ENCODE results near the gene PRAMEF14.
A peak's percentile ranks its signal among the peaks of the same experiment; 100 is the strongest.
"Not testable (repeated sequence)": the region's sequence is repeated elsewhere in the genome, so short reads cannot be mapped to it uniquely, and the experiment has no call there.

The PRAMEF14 gene, protein sequence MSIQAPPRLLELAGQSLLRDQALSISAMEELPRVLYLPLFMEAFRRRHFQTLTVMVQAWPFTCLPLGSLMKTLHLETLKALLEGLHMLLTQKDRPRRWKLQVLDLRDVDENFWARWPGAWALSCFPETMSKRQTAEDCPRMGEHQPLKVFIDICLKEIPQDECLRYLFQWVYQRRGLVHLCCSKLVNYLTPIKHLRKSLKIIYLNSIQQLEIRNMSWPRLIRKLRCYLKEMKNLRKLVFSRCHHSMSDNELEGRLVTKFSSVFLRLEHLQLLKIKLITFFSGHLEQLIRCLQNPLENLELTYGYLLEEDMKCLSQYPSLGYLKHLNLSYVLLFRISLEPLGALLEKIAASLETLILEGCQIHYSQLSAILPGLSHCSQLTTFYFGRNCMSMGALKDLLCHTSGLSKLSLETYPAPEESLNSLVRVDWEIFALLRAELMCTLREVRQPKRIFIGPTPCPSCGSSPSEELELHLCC

DNA sequence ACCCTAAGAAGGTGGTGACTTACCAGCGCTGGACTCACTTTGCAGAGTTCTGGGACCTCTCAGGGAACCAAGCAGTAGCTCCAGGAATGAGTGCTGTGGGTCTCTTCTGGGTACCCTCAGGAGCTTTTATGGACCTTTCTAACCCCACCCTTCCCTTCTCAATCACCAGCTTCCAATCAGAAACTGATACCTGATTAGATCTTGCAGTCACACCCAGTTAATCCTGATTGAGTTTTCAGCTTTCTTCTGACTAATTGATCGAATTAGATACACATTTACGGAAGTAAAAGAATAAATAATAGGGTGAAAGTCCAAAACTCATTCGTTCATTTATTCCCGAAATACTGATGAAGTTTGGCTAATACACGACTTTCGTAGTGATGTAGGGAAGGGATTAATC lies at the start of gene PRAMEF14:
TSS of gene PRAMEF14 (minus strand) at position 101 of the 400 bp plus-strand sequence. CDS start 1,820 bp downstream, outside the sequence.
- not testable (repeated sequence) for DNase-seq (ENCODE audit: low read depth)

DNA sequence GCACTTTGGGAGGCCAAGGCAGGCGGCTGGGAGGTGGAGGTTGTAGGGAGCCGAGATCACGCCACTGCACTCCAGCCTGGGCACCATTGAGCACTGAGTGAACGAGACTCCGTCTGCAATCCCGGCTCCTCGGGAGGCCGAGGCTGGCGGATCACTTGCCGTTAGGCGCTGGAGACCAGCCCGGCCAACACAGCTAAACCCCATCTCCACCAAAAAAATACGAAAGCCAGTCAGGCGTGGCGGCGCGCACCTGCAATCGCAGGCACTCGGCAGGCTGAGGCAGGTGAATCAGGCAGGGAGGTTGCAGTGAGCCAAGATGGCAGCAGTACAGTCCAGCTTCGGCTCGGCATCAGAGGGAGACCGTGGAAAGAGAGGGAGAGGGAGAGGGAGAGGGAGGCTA lies 48.4 kb upstream of the PRAMEF14 start:
- DNase-seq (ENCODE audit: low read depth), result not testable (repeated sequence)

DNA sequence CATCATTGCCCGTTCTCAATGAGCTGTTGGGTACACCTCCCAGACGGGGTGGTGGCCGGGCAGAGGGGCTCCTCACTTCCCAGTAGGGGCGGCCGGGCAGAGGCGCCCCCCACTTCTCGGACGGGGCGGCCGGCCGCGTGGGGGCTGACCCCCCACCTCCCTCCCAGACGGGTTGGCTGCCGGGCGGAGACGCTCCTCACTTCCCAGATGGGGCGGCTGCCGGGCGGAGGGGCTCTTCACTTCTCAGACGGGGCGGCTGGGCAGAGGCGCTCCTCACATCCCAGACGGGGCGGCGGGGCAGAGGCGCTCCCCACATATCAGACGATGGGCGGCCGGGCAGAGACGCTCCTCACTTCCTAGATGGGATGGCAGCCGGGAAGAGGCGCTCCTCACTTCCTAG lies 47.8 kb upstream of the PRAMEF14 start:
- DNase-seq (ENCODE audit: low read depth), result not testable (repeated sequence)

DNA sequence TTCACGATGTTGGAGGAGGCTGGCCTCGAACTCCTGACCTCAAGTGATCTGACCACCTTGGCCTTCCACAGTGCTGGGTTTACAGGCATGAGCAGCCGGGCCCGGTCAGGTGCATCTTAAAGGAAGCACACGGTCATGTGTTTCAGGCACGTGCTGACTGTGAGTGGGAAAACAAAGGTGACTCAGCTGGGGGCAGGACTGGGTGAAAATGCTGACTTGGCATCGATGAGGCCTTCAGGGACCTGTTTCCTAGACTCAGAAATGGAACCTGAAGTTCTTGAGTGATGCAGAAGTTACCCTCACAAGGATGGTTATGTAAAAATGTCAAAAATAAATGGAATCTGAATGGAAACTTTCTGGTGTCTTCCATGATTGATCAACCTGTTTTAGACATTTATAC lies 46.1 kb upstream of the PRAMEF14 start:
- DNase-seq (ENCODE audit: low read depth), result not testable (repeated sequence)

DNA sequence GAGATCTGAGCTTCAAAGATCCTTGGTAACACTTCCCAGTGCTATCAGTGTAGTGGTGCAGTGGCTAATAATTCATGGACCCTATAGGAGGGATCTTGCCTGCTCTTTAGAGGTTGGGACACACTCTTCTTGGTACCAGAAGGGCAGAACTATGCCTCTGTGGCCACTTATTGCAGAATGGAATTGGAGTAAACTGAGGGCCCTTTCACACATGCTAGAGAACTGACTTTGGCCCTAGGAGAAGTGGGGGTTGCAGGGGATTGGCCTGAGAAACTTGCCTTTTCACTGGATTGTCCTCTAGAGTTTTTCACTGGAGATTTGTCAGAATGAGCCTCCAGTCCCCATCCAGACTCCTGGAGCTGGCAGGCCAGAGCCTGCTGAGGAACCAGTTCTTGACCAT lies 42.4 kb upstream of the PRAMEF14 start, which contains the start of gene PRAMEF17:
TSS of gene PRAMEF17 (plus strand) at position 301 of the 400 bp plus-strand sequence. CDS start at position 327, 26 bp downstream.
- not testable (repeated sequence) for DNase-seq (ENCODE audit: low read depth)

DNA sequence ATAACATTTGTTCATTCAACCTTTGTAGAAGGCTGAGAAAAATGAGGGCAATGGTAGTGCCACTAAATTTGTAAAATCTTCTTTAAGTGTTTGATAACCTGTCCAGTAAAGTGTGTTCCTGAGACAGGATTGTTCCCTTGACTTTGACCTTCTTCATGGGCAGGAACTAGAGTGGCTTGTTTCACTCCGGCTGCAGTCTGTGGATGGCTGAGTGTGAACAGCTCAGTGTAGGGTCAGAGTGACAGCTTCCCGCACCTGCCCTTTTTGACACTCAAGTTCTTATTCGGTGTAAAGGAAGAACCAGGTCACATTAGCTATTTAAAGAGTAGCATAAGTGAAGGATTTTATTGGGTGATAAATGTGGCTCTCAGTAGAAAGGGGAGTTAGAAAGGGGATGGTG lies 33.4 kb upstream of the PRAMEF14 start:
- DNase-seq (ENCODE audit: low read depth), result not testable (repeated sequence)

DNA sequence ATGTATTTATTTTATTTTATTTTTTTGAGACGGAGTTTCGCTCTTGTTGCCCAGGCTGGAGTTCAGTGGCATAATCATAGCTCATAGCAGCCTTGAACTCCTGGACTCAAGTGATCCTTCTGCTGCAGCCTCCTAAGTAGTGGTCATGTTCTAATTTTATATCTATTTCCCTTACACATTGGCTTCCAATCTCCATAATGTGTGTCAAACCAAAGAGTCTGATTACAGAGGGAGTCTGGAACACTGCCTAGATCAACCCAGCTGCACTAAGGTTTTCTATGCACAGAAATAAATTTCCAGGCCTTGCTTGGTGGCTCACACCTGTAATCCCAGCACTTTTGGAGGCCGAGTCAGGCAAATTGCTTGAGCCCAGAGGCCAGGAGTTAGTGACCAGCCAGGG lies 32.0 kb upstream of the PRAMEF14 start:
- not testable (repeated sequence) for DNase-seq (ENCODE audit: low read depth)

DNA sequence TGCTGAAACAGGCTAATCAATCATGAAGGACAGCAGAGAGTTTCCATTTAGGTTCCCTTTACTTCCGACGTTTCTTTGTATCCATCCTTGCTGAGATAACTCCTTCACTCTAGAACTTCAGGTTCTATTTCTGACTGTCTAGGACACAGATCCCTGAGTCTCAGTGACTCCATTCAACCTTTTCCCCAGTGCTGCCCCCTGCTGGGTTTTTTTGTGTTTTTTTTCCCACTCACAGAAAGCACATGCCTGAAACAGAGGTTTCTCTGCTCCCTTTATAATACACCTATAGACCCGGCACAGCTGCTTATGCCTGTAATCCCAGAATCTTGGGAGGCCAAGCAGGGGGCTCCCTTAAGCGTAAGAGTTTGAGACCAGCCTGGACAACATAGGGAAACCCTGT lies 21.6 kb upstream of the PRAMEF14 start:
- peak; percentile 6 for DNase-seq (ENCODE audit: low read depth)

DNA sequence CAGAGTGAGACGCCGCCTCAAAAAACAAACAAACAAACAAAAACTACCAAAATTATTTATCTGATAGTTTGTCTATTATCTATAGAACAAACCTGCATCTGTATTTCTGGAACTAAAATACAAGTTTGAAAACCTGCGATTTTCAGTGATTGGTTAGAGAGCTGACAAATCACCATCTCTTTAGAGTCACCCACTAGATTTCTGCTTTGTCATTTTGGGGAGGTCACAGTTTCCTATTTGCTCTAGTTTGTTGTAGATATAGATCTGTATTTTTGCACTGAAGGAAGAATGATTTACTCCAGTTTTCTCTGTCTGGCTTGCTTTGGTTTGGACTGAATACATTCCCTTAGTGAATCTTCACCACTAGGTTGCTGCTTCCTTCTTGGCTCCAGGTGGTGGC lies 19.6 kb upstream of the PRAMEF14 start:
- DNase-seq (ENCODE audit: low read depth), result not testable (repeated sequence)

DNA sequence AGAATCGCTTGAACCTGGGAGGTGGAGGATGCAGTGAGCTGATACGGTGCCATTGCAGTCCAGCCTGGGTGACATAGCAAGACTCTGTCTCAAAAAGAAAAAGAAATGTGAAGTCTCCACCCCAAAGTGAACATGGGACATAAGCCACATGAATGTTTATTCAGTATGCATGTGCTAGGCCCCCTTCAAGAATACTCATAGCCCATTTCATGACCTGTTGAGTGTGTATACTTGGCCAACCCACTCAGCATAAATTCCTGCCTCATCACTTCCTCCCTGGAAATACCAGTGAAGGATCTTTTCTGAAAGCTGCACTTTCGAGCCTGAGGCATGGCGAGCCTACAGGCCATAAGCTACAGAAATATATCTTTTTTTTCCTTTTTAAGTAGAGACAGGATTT lies 18.0 kb upstream of the PRAMEF14 start:
- DNase-seq (ENCODE audit: low read depth), result not testable (repeated sequence)

DNA sequence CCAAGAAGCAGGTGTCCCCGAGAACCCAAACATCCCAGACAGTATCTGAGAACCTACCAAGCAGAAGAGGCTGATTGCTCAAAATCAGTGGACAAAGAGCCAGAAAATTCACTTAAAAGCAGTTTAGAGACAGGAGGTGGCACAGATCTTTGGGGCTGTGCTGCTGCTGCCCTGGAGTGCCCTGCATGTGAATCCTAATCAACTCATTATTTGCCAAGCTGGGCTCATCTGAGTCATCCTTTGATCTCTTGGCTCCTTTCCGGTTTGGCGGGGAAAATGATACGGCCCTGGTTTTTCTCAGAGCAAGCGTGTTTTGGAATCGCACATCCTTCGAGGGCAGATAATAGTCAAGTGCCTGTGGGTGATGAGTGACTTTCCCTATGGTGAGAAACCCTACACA lies 15.4 kb upstream of the PRAMEF14 start:
- DNase-seq (ENCODE audit: low read depth), result not testable (repeated sequence)

DNA sequence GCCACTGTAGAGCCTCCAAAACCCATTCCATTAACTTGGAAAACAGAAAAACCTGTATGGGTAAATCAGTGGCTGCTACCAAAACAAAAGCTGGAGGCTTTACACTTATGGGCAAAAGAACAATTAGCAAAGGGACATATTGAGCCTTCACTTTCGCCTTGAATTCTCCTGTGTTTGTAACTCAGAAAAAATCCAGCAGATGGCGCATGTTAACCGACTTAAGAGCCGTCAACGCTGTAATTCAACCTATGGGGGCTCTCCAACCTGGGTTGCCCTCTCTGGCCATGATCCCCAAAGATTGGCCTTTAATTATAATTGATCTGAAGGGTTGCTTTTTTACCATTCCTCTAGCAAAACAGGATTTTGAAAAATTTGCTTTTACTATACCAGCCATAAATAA lies 9.8 kb upstream of the PRAMEF14 start:
- not testable (repeated sequence) for DNase-seq (ENCODE audit: low read depth)

DNA sequence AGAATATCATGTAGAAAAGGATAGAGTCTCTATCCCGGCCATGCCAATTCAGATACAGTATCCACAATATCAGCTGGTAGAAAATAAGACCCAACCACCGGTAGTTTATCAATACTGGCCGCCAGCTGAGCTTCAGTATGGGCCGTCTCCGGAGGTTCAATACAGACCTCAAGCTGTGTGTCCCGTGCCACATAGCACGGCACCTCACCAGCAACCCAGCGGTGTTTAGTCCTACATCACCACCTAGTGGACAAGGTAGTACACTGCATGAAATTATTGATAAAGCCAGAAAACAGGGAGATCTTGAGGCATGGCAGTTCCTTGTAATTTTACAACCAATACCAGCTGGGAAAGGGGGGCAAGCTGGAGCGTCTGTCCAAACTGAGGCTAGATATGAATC lies 7.5 kb upstream of the PRAMEF14 start:
- not testable (repeated sequence) for DNase-seq (ENCODE audit: low read depth)

DNA sequence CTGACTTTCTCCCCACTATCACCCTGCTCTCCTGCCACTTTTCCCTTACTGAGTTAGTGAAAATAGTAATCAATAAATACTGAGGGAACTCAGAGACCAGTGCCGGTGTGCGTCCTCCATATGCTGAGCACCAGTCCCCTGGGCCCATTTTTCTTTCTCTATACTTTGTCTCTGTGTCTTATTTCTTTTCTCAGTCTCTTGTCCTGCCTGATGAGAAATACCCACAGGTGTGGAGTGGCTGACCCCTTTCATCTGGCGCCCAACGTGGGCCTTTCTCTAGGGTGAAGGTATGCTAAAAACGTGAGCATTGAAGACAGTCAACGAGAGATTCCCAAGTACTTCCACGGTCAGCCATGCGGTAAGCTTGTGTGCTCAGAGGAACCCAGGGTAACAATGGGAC lies 6.5 kb upstream of the PRAMEF14 start:
- DNase-seq (ENCODE audit: low read depth), result not testable (repeated sequence)

DNA sequence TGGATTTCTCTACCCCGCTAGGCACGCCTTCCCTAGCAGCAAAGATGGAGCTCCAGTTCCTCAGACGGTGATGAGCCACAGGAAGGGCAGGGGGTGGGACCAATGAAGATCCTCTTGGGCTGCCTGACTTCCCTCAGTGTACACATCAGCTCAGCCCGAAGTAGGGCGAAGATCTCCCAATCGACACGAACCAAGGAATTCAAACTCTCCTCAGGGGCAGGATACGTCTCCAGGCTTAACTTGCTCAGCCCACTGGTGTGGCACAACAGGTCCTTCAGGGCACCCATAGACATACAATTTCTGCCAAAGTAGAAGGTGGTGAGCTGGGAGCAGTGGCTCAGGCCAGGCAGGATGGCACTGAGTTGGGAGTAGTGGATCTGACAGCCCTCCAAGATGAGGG lies 4.4 kb downstream of the PRAMEF14 start:
- not testable (repeated sequence) for DNase-seq (ENCODE audit: low read depth)

DNA sequence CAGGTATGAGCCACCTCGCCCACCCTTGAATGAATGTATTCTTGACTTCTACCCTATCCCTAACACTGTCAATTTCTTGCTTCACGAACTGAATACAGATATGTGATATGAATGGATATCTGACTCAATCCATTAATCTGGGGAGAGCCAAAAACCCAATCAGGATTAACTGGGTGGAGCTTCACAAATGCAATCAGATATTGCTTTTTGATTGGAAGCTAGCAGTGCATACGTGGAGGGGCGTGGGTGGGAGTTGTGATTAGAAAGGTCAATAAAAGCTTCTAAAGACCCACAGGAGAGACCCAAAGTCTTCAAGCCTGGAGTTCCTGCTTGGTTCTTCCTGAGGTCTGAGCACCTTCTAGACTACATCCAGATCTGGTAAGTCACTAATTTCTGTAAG lies 31.7 kb downstream of the PRAMEF14 start, which contains the start of gene PRAMEF15:
TSS of gene PRAMEF15 (plus strand) at position 301 of the 400 bp plus-strand sequence. CDS start 2,827 bp downstream, outside the sequence.
- DNase-seq (ENCODE audit: low read depth), result not testable (repeated sequence)

DNA sequence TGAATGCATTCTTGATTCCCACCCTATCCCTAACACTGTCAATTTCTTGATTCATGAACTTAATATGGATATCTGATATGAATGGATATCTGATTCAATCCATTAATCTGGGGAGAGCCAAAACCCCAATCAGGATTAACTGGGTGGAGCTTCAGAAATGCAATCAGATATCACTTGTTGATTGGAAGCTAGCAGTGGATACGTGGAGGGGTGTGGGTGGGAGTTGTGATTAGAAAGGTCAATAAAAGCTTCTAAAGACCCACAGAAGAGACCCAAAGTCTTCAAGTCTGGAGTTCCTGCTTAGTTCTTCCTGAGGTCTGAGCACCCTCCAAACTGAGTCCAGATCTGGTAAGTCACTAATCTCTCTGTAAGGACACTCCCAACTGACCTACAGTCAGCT lies 43.7 kb downstream of the PRAMEF14 start, which contains the start of gene PRAMEF33:
TSS of gene PRAMEF33 (plus strand) at position 301 of the 400 bp plus-strand sequence. CDS start 2,416 bp downstream, outside the sequence.
- not testable (repeated sequence) for DNase-seq (ENCODE audit: low read depth)

DNA sequence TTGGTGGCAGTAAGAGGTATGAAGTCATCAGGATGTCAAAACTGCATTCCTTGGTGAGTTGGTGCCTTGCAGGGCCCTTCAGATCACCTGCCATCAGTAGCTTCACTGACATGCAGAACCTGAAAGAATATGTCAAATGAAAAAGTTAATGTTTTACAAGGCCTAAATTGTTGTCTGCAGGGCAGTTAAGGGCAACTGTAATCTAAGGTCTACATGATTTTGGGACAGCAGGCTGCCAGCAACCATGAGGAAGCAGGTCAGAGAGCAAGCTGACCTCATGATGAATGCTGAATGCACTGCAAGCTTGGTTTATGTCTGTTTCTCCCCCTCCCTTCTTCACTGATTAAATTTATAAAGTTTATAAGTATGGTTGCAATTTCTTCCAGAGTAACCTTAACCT lies 44.7 kb downstream of the PRAMEF14 start:
- DNase-seq (ENCODE audit: low read depth), result not testable (repeated sequence)

DNA sequence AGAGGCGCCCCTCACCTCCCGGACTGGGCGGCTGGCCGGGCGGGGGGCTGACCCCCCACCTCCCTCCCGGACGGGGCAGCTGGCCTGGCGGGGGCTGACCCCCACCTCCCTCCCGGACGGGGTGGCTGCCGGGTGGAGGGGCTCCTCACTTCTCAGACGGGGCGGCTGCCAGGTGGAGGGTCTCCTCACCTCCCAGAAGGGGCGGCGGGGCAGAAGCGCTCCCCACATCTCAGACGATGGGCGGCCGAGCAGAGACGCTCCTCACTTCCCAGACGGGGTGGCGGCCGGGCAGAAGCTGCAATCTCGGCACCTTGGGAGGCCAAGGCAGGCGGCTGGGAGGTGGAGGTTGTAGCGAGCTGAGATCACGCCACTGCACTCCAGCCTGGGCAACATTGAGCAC lies 48.2 kb downstream of the PRAMEF14 start:
- not testable (repeated sequence) for DNase-seq (ENCODE audit: low read depth)

DNA sequence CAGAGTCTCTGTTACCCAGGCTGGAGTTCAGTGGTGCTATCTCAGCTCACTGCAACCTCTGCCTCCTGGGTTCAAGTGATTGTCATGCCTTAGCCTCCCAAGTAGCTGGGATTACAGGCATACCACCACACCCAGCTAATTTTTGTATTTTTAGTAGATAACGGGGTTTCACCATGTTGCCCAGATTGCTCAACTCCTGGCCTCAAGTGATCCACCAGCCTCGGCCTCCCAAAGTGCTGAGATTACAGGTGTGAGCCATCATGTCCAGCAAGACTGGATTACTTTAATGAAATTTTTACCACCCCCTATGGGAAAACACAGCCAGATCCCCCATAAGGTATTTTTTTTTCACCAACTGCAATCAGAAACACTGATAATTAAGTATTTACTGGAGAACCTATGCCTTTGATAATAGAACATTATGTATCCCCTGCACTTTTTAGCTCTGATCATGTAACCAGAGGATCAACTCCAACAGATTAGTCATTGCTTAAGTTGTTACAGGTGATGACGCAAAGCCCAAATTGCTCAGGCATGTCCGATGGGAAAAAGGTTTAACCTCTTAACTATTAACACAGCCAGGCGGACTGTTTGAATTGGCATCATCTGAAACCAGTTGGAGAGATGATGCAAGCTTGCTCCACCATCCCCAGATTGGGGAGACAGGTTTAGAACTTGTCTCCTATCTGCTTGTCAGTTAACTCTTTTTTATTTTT lies 49.6 kb downstream of the PRAMEF14 start:
- not testable (repeated sequence) for DNase-seq (ENCODE audit: low read depth)
